Anterior cingulate cortex (tissue), 58 donors: ENCODE results near the gene SRSF1.

Source experiments
- DNase-seq, 58 donors: peaks; one replicate each; lab custom pipeline; 2025; lab: John Stamatoyannopoulos, UW

SRSF1 gene

DNA sequence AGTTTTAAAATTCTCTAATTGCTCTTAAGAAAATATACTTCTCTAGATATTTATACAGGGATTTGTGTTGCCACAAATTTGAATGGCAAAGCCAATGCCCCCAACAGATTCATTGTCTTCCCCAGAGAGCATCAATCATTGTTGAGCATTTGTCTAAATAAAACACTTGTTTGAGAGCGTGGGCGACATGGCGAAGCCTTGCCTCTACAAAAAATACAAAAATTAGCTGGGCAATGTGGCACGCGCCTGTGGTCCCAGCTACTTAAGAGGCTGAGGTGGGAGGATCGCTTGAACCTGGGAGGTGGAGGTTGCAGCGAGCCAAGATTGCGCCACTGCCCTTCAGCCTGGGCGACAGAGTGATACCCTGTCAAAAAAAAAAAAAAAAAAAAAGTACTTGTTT is 13.4 kb upstream of the SRSF1 start:
- no peak for DNase-seq

DNA sequence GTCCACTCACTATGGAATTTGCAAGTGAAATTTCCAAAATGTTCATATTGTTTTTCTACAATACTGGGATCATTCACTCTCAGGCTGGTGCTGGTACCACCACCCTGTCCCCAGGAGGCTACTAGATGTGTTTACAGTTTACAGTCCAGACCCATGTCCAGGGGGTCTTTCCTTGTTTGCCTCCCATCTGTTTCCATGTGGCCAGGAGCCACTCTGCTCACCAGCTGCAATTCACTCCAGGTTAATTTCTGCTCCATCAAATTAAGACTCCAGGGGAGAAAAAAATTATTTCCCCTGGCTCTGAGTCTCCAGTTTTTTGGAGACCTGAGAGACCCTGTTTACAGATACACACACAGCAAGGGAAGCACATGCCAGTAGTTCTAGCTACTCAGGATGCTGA is 12.5 kb upstream of the SRSF1 start:
- no peak for DNase-seq

DNA sequence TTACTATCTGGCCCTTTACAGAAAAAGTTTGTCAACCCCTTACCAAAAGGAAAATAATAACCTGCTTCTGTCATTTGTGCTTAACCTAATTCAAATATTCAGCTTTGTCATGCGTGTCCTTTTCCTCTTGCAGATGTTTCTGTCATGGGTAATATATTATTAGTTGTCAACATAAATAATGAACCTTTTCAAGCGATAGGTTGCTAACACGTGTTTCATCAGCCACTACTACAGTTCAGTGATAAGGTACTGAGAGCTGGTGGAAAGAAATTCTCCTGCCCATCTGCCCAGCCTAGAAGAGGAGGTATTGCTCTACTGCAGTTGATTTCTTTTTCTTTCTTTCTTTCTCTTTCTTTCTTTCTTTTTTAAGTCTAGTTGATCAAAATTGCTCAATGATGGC is 12.0 kb upstream of the SRSF1 start:
- DNase-seq = no peak

GRCh38 chr17:58010067-58010799 is 3.2 kb upstream of the SRSF1 start:
- DNase-seq = no peak

- peak in 1 of 58 donors; percentile 32 for DNase-seq
Observed at GRCh38 chr17:58007781-58008706, 998 bp upstream of the SRSF1 start.

DNA sequence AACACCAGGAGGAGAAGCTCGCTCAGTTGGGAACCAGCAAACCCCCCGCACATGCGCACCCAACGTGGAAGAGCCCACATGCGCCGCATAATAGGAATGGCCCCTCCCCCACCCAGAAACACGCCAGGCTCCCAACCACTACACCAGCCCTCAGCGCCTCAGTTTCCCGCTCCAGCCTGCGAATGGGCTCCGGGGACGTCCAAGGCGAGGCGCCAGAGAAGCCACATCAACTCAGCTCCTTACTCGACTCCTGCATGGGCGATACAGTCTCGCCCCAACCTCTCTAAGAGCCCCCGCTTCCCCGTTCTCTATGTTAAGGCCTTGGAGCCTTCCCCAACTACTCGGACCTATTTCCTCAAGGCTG is 504 bp downstream of the SRSF1 start:
- DNase-seq = peak in 56 of 58 donors; percentile 25 to 85 (median 63)

GRCh38 chr17:58005728-58006559 is 1.1 kb downstream of the SRSF1 start:
- no peak for DNase-seq

- DNase-seq = no peak
Observed at GRCh38 chr17:58005031-58005727, 1.9 kb downstream of the SRSF1 start.

DNA sequence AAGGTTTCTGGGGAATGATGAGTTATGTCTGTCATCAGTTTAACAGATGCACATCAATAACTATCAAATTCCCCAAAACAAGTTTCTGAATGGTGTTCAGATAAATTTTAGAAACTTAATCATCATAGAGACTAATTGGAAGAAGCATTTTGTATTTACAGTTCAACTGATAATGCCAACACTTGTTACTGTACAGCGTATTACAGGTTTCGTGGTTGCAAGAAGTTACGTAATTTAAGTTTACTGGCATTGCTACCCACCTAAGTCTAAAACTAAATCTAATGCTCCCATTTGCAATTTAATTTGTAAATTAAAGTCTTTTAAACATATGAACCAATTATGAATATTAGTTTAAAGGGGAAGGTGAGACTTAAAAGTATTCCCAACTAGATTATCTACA is 3.0 kb downstream of the SRSF1 start:
- DNase-seq = no peak

DNA sequence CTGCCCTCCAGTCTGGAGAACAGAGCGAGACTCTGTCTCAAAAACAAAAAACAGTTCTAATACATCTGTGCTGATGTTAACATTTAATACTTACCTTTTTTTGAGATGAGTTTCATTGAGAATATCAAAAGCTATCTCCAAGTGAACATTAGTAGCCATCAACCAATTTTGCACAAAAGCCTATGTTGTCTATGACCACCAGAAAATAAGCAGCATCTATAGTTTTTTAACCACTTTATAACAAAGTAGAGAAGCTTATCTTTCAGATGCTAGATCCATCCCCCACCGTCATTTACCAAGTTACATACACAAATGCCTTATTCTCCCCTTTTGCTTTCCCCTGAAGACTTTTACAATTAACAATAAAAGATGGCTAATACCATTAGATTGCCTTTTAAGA is 4.1 kb downstream of the SRSF1 start:
- no peak for DNase-seq

- no peak for DNase-seq
Observed at GRCh38 chr17:58002154-58002948, 4.7 kb downstream of the SRSF1 start.

DNA sequence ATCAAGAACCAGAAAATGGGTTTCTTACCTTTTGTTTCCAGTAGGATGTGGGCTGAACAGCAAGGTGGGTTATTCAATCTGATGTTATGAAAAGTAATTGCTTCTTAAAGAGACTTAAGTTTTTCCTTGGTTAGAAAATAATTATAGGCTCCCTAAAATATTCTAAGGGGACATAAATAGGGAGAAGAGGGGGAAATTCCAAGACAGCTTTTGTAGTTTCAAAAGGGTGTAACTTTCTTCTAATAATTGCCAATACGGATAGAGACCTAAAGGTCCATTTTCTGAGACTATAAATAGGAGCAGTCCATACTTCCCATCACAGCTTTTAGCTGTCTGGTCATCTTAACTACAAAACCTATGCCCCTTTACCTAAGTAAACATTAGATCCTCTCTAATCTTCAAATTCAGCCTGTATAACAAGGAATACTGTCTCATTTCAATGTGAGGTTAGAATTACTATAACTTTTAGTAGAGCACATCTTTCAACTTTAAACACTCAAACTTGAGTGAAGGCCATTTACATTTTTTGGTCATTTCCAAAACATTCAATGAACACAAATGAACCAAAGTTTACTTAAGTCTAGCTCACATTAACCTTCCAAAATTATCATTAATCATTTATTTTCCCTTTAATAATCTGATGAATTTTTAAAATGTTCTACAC is 5.5 kb downstream of the SRSF1 start:
- DNase-seq = no peak

DNA sequence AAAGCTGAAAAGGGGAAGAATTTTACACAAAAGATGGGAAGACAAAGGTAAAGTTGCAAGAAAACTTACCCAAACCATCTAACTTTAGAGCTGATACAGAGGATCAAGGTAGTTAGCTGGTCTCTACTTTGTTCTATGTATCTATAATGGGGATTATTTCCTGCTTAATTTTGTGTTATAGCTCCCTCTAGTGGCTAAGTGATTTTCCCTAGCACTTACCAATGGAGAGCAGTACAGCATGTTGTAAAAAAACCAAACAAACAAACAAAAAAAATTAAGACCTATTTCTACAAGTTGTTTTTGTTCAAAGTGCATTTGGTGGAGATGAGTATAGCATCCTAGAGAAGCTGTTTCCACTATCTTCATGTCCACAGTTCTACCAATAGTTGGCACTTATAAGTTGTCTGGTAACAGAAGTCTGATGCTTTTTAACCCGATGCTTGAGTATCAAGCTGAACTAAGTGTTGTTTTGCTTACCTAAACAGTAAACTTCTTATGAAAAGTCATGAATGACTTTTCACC is 7.5 kb downstream of the SRSF1 start:
- peak in 2 of 58 donors; percentile 14 to 63 for DNase-seq

DNA sequence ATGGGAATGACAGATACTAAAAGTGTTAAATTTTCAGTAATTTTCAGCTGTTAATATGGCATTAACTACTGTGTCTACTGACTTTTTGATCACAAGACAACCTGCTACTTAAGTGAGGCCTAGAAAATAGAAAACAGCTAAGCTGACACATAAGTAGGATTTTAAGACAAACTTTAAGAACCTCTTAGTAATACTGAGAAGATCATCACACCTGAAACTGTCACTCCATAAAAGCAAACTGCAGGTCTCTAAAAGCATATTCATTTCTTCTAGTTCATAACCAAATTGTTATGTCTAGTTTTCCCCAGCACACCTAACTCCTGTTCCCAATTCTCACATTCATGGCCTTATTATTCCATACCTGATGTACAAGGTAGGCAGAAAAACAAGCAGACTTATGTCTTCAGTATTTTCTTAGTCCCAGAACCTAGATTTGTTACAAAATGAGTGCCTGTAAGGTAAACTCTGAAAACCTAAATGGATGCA is 8.0 kb downstream of the SRSF1 start:
- no peak for DNase-seq

- DNase-seq = no peak
Observed at GRCh38 chr17:57997085-57997809, 9.8 kb downstream of the SRSF1 start.

- peak in 48 of 58 donors; percentile 4 to 85 (median 44) for DNase-seq
Observed at GRCh38 chr17:57995076-57995956, 11.7 kb downstream of the SRSF1 start.

DNA sequence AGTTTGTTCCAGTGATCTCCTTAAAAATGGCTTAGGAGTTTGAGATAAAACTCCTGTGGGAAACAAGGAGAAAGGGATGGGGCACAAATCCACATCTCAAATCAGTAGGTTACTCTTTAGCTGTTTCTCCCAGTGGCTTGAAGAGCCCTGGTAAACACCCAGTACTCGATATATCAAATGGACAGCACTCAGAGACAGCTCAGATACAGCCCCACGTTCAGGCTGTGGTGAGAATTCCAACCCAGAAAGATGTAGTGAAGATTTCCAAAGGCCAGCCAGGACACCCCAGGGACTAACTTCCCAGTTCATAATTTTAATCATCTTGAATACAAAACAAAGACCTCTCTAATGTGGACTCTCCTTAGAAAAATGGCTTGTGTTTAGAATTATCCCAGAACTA is 12.6 kb downstream of the SRSF1 start:
- DNase-seq = no peak
